Measurements from ENCODE around the gene TPP1. TPM values are rescaled to one million over a fixed set of nuclear protein-coding genes. Genes with fewer than 3 reads are reported as not detected.

TPP1 gene
- total and polyA plus RNA-seq, 4 donors: 52.8 to 108 (median 86.5) TPM

GRCh38 chr11:6563121-6563619, 56.1 kb downstream of the TPP1 start:
- H3K4me1 ChIP-seq (ENCODE audit: control insufficient read depth in 4 of 4, insufficient read depth in 4 of 4, low read length in 3 of 4): peaks cover 2 to 21% (median 18%) of the 10 kb centered on the region in 4 donors
- 100% methylated on average over 4 of the region's 4 CpGs for WGBS
- no peak overlapping the region for H3K27ac ChIP-seq (ENCODE audit: low read depth in 1 of 2, low read length in 2 of 2)
- DNase-seq (ENCODE audit: low spot score): peak; percentile 72
- H3K27me3 ChIP-seq (ENCODE audit: control insufficient read depth in 4 of 4, insufficient read depth in 4 of 4, low read length in 3 of 4): no peaks in the 10 kb centered on the region
- H3K9ac ChIP-seq (ENCODE audit: low read depth in 1 of 2, low read length in 2 of 2): no peak overlapping the region
- H3K9me3 ChIP-seq (ENCODE audit: control insufficient read depth in 4 of 4, low read length in 3 of 4): no peaks in the 10 kb centered on the region
- H3K36me3 ChIP-seq (ENCODE audit: control insufficient read depth in 4 of 4, insufficient read depth in 3 of 4, low read depth in 1 of 4, low read length in 3 of 4): no peaks in the 10 kb centered on the region
- TF ChIP-seq RAD21 (IDR thresholded peaks at IDR 0.05) (no peak), YY1 (IDR thresholded peaks at IDR 0.05) (no peak), HNF4A (conservative IDR thresholded peaks at IDR 0.05) (no peak), HNF4G (IDR thresholded peaks at IDR 0.05) (no peak), TAF1 (conservative IDR thresholded peaks at IDR 0.05) (no peak), JUND (IDR thresholded peaks at IDR 0.05) (no peak), ATF3 (IDR thresholded peaks at IDR 0.05) (no peak)
- TF ChIP-seq, protein P1, sequence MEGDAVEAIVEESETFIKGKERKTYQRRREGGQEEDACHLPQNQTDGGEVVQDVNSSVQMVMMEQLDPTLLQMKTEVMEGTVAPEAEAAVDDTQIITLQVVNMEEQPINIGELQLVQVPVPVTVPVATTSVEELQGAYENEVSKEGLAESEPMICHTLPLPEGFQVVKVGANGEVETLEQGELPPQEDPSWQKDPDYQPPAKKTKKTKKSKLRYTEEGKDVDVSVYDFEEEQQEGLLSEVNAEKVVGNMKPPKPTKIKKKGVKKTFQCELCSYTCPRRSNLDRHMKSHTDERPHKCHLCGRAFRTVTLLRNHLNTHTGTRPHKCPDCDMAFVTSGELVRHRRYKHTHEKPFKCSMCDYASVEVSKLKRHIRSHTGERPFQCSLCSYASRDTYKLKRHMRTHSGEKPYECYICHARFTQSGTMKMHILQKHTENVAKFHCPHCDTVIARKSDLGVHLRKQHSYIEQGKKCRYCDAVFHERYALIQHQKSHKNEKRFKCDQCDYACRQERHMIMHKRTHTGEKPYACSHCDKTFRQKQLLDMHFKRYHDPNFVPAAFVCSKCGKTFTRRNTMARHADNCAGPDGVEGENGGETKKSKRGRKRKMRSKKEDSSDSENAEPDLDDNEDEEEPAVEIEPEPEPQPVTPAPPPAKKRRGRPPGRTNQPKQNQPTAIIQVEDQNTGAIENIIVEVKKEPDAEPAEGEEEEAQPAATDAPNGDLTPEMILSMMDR (IDR thresholded peaks at IDR 0.05; ENCODE audit: low read depth, low read length, missing input control): no peak
- H3K4me3 ChIP-seq (ENCODE audit: low read depth in 1 of 3, low read length in 3 of 3): no peak overlapping the region

Other genes with a start within 250 kb of the TPP1 start
- 10 to 100 TPM; 15.4 to 25.9 TPM for gene SMPD1, start 228.9 kb downstream of the TPP1 start, total RNA-seq
- 10 to 100 TPM; 65.0 to 91.6 TPM for gene SMPD1, start 228.9 kb downstream of the TPP1 start, polyA plus RNA-seq
- gene APBB1, start 200.3 kb downstream of the TPP1 start, total RNA-seq: 1 to 10 TPM; 8.1 to 8.6 TPM
- gene APBB1, start 200.3 kb downstream of the TPP1 start, polyA plus RNA-seq: 1 to 10 TPM; 2.5 to 4.5 TPM
- 1,000 to 10,000 TPM; 2,251 to 9,224 TPM for gene HPX, start 178.4 kb downstream of the TPP1 start, total RNA-seq
- 1,000 to 10,000 TPM; 5,349 to 6,171 TPM for gene HPX, start 178.4 kb downstream of the TPP1 start, polyA plus RNA-seq
- 10 to 100 TPM in 1 of 2 donors, 1 to 10 TPM in 1; 8.1 to 12.7 TPM for gene TRIM3, start 145.5 kb downstream of the TPP1 start, total RNA-seq
- 10 to 100 TPM in 1 of 2 donors, 1 to 10 TPM in 1; 5.2 to 10.1 TPM for gene TRIM3, start 145.5 kb downstream of the TPP1 start, polyA plus RNA-seq
- 10 to 100 TPM; 16.2 to 42.0 TPM for gene ARFIP2, start 138.1 kb downstream of the TPP1 start, total RNA-seq
- 10 to 100 TPM; 21.3 to 26.3 TPM for gene ARFIP2, start 138.1 kb downstream of the TPP1 start, polyA plus RNA-seq
- 10 to 100 TPM; 16.9 to 31.9 TPM for gene TIMM10B, start 137.9 kb downstream of the TPP1 start, total RNA-seq
- gene TIMM10B, start 137.9 kb downstream of the TPP1 start, polyA plus RNA-seq: 10 to 100 TPM; 16.1 to 16.4 TPM
- gene DNHD1, start 122.1 kb downstream of the TPP1 start, total RNA-seq: 10 to 100 TPM in 1 of 2 donors, 1 to 10 TPM in 1; 3.8 to 23.6 TPM
- gene DNHD1, start 122.1 kb downstream of the TPP1 start, polyA plus RNA-seq: 1 to 10 TPM; 2.1 to 6.3 TPM
- 10 to 100 TPM; 10.5 to 11.9 TPM for gene RRP8, start 15.8 kb downstream of the TPP1 start, total RNA-seq
- gene RRP8, start 15.8 kb downstream of the TPP1 start, polyA plus RNA-seq: 10 to 100 TPM; 10.3 to 12.6 TPM
- gene ILK, start 15.6 kb downstream of the TPP1 start, total RNA-seq: 10 to 100 TPM; 50.5 to 69.1 TPM
- 10 to 100 TPM; 29.6 to 45.9 TPM for gene ILK, start 15.6 kb downstream of the TPP1 start, polyA plus RNA-seq
- gene TAF10, start 7.2 kb downstream of the TPP1 start, total RNA-seq: 10 to 100 TPM; 10.5 to 18.8 TPM
- gene TAF10, start 7.2 kb downstream of the TPP1 start, polyA plus RNA-seq: 10 to 100 TPM; 44.2 to 58.1 TPM
- gene DCHS1, start 36.4 kb upstream of the TPP1 start, total RNA-seq: 1 to 10 TPM; 8.6 to 8.9 TPM
- 1 to 10 TPM in 1 of 2 donors, under 1 TPM in 1; 0.68 to 3.0 TPM for gene DCHS1, start 36.4 kb upstream of the TPP1 start, polyA plus RNA-seq
- gene MRPL17, start 63.9 kb upstream of the TPP1 start, total RNA-seq: 10 to 100 TPM; 14.0 to 18.0 TPM
- 10 to 100 TPM; 20.0 to 21.8 TPM for gene MRPL17, start 63.9 kb upstream of the TPP1 start, polyA plus RNA-seq
- gene OR2AG2, start 152.6 kb upstream of the TPP1 start, total RNA-seq: under 1 TPM in 1 of 2 donors, not detected in 1; under 0.01 TPM
- not detected for gene OR2AG2, start 152.6 kb upstream of the TPP1 start, polyA plus RNA-seq
- not detected for gene OR2AG1, start 163.6 kb upstream of the TPP1 start, total RNA-seq
- gene OR2AG1, start 163.6 kb upstream of the TPP1 start, polyA plus RNA-seq: not detected
- under 1 TPM in 1 of 2 donors, not detected in 1; 0.08 TPM for gene OR6A2, start 180.3 kb upstream of the TPP1 start, total RNA-seq
- gene OR6A2, start 180.3 kb upstream of the TPP1 start, polyA plus RNA-seq: not detected
- not detected for gene OR10A5, start 226.3 kb upstream of the TPP1 start, total RNA-seq
- not detected for gene OR10A5, start 226.3 kb upstream of the TPP1 start, polyA plus RNA-seq
- gene OR10A2, start 243.6 kb upstream of the TPP1 start, total RNA-seq: not detected
- not detected for gene OR10A2, start 243.6 kb upstream of the TPP1 start, polyA plus RNA-seq

All from liver (tissue), 9 donors.